ENCODE measurements around the gene KIF1C.

GRCh38 chr17:4953451-4953961, 44.2 kb upstream of the KIF1C start:
- TF ChIP-seq CTCF (IDR thresholded peaks at IDR 0.05) (no peak), EZH2phosphoT487 (IDR thresholded peaks at IDR 0.05) (no peak), EZH2 (IDR thresholded peaks at IDR 0.05) (no peak)

All from neural progenitor cell (in vitro differentiated cells).